ENCODE data around the gene GADD45B. TPM values are rescaled to one million over a fixed set of nuclear protein-coding genes. Genes with fewer than 3 reads are reported as not detected.

The GADD45B gene
- total and polyA plus RNA-seq, 2 of the 4 experiments (the other 2 are of a cell fraction) = 30.1 to 106 TPM

DNA sequence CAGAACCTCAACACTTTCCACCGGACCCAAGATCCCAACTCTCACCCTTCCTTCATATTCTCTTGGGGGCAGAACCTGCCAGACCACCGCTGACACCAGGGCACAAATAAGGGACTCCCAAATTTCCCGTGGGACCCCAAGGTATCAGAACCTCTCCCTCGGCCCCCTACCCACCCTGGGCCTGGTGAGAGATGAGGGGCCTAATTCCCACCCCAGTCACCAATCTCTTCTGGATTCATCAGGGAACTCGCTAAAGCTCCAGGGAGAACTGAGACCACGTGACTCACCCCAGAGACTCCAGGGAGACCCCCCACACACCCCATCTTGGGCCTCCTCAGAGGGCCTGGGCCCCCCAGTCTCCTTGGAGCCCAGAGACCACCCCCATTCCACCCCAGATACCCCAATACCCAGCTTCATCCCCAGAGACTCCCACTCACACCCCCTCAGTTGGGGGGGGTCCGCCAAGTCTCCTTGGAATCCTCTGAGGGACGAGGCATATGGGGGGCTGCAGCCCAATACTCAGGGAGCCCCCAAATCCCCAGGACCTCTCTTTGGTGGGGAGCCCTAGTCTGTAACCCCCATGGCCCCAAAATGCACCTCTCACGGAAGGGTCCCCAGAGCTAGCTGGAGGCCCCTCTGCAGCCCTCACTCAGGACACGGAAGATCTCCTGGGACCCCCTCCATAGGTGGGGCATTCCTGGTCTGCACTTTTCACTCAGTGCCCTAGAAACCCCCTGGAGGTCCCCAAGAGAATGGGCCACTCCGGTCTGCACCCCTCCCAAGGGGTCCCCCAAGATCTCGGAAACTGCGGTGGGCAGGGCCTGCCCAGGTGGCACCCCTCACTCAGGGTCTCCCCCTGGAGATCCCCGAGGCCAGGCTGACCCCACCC lies 20.7 kb upstream of the GADD45B start:
- CTCF ChIA-PET = no interaction called here
- H4K20me1 ChIP-seq (ENCODE audit: insufficient read depth, low read length) = peaks cover 48% of the 10 kb centered on the region

More for the DNA sequence above, 20.7 kb upstream of the GADD45B start:
- Histone ChIP-seq H2BK120ac (ENCODE audit: low read depth, low read length) (no peak overlapping the region), H2AK9ac (replicated peaks; ENCODE audit: low read depth, low read length, poor library complexity) (peak overlapping the region; percentile 96), H3K27ac (ENCODE audit: insufficient read depth, low read length) (peak overlapping the region; percentile 19; the same call in 1 of the 2 replicates), H3K9me1 (ENCODE audit: insufficient read depth, low read length) (0 out of 2 replicates have a peak, but pooled peaks cover 9% of the 10 kb centered on the region), H2AK5ac (ENCODE audit: low read depth, low read length) (no peak overlapping the region; the same call in 1 of the 2 replicates), H3K4me3 (ENCODE audit: insufficient read depth, low read depth, low read length) (peak overlapping the region; percentile 99), H2BK20ac (ENCODE audit: low read depth, low read length) (no peak overlapping the region), H3K14ac (replicated peaks; ENCODE audit: low read depth, low read length) (0 out of 2 replicates have a peak overlapping the region, but pooled peaks have one; percentile 59), H2BK5ac (ENCODE audit: low read depth, low read length, poor library complexity, severe bottlenecking) (no peak overlapping the region), H2BK15ac (ENCODE audit: low read depth, low read length) (no peak overlapping the region), H3K23ac (ENCODE audit: low read depth, low read length) (peak overlapping the region; percentile 73; the same call in 1 of the 2 replicates), H3K27me3 (ENCODE audit: control insufficient read depth, insufficient read depth, low read length) (no peaks in the 10 kb centered on the region), H3K4me2 (ENCODE audit: low read depth, low read length) (peak overlapping the region; percentile 51), H4K91ac (ENCODE audit: insufficient read depth, low read depth, low read length) (no peak overlapping the region), H4K8ac (ENCODE audit: low read depth in 2 of 2, low read length in 2 of 2) (no peak overlapping the region), H3K56ac (ENCODE audit: extremely low read depth, insufficient read depth, low read length) (no peak overlapping the region), H3K4me1 (ENCODE audit: control insufficient read depth, insufficient read depth, low read length) (no peaks in the 10 kb centered on the region), H3K18ac (ENCODE audit: low read depth, low read length) (no peak overlapping the region), H3K36me3 (ENCODE audit: control insufficient read depth, insufficient read depth, low read length) (peaks cover 3% of the 10 kb centered on the region), H3K9ac (ENCODE audit: low read depth, low read length) (peak overlapping the region; percentile 76), H3K79me1 (ENCODE audit: low read depth in 1 of 2, low read length in 2 of 2) (peaks cover 2 to 38% of the 10 kb centered on the region in 2 experiments; a peak in 2 of 4 replicates), H3K4ac (ENCODE audit: low read depth, low read length) (peak overlapping the region; percentile 27; the same call in 1 of the 2 replicates), H3K9me3 (ENCODE audit: control insufficient read depth, insufficient read depth, low read length) (no peaks in the 10 kb centered on the region), H4K5ac (ENCODE audit: low read depth, low read length) (no peak overlapping the region), H2AFZ (replicated peaks; ENCODE audit: low read length, poor library complexity) (peak overlapping the region; percentile 97)
- DNase-seq (no peak), ATAC-seq (ENCODE audit: low read depth) (no peak)
- BruUV-seq (replicated peaks) = no TSS peak
- WGBS, 2 experiments (ENCODE audit: extremely low coverage in 2 of 2, insufficient read length in 1 of 2) = 27% methylated on average over 3 of the region's 14 CpGs; no CpG with 5 or more reads in 1 of the 2 experiments
- dilution Hi-C loops (cut with HindIII; ENCODE audit: low sequenced_read_pairs, unreplicated experiment) (no loop called here), in situ Hi-C loops (cut with MboI; ENCODE audit: low sequenced_read_pairs) (no loop called here), intact Hi-C loops (cut with micrococcal nuclease) (no loop called here)
- POLR2A ChIA-PET (ENCODE audit: unreplicated experiment) = no interaction called here
- TF ChIP-seq RAD21 (IDR thresholded peaks at IDR 0.05; ENCODE audit: low read length) (no peak), CHD1 (IDR thresholded peaks at IDR 0.05; ENCODE audit: low read depth, low read length) (no peak), SMC3 (IDR thresholded peaks at IDR 0.05; ENCODE audit: low read depth, low read length) (no peak), RFX5 (IDR thresholded peaks at IDR 0.05; ENCODE audit: low read depth, low read length) (no peak), BHLHE40 (IDR thresholded peaks at IDR 0.05; ENCODE audit: low read depth, low read length) (no peak), NFE2L2 (IDR thresholded peaks at IDR 0.05; ENCODE audit: low read depth, low read length) (no peak), MXI1 (IDR thresholded peaks at IDR 0.05; ENCODE audit: borderline replicate concordance, low read depth, low read length) (no peak), MAFK (IDR thresholded peaks at IDR 0.05; ENCODE audit: low read depth, low read length) (no peak), POLR2A (IDR thresholded peaks at IDR 0.05; ENCODE audit: low read depth, low read length) (no peak), RCOR1 (IDR thresholded peaks at IDR 0.05; ENCODE audit: insufficient replicate concordance, low read length) (no peak), CEBPB (IDR thresholded peaks at IDR 0.05; ENCODE audit: low read depth, low read length) (no peak), FOS (IDR thresholded peaks at IDR 0.05; ENCODE audit: low read depth, low read length) (no peak)
- TF ChIP-seq, protein P1, sequence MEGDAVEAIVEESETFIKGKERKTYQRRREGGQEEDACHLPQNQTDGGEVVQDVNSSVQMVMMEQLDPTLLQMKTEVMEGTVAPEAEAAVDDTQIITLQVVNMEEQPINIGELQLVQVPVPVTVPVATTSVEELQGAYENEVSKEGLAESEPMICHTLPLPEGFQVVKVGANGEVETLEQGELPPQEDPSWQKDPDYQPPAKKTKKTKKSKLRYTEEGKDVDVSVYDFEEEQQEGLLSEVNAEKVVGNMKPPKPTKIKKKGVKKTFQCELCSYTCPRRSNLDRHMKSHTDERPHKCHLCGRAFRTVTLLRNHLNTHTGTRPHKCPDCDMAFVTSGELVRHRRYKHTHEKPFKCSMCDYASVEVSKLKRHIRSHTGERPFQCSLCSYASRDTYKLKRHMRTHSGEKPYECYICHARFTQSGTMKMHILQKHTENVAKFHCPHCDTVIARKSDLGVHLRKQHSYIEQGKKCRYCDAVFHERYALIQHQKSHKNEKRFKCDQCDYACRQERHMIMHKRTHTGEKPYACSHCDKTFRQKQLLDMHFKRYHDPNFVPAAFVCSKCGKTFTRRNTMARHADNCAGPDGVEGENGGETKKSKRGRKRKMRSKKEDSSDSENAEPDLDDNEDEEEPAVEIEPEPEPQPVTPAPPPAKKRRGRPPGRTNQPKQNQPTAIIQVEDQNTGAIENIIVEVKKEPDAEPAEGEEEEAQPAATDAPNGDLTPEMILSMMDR (conservative IDR thresholded peaks at IDR 0.05; ENCODE audit: low read depth, low read length) = no peak
- TF ChIP-seq, protein P2, sequence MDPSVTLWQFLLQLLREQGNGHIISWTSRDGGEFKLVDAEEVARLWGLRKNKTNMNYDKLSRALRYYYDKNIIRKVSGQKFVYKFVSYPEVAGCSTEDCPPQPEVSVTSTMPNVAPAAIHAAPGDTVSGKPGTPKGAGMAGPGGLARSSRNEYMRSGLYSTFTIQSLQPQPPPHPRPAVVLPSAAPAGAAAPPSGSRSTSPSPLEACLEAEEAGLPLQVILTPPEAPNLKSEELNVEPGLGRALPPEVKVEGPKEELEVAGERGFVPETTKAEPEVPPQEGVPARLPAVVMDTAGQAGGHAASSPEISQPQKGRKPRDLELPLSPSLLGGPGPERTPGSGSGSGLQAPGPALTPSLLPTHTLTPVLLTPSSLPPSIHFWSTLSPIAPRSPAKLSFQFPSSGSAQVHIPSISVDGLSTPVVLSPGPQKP (IDR thresholded peaks at IDR 0.05; ENCODE audit: borderline replicate concordance, low read depth, low read length) = no peak

Measured in IMR-90 (cell line).